Stimulated activated CD8-positive, alpha-beta memory T cell treated with anti-CD3 and anti-CD28 coated beads, Interleukin-12 subunit alpha, Interleukin-12 subunit beta, amount 100 ng/mL, for 1 hour (primary cell): ENCODE data around the gene PAPOLB.
"Not testable (repeated sequence)": the region's sequence is repeated elsewhere in the genome, so short reads cannot be mapped to it uniquely, and the experiment has no call there.

ENCODE experiments used
- DNase-seq: peaks from one replicate; pipeline ENCODE4 v3.0.0-alpha.2; 2020; ENCODE audit warnings: low read depth

PAPOLB gene

DNA sequence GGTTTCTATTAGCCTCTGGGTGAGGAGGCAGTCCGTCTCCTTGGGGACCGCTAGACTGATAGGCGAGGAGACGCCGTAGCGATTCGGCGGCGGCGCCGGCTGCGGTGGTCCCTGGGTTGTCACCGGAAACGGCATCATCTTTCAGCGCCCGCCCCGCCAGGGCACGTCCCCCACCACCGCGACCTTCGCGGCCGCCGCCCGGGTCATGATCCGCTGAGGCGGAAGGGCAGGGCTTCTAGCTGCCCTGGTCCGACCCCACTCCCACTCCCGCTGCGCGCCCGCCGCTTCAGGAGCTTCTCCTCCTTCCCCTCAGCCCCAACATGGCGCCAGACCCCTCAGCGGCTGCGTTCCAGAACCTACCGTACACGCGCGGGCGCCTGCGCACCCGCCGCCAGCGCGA, at the start of gene PAPOLB:
Gene PAPOLB (minus strand): TSS at position 358 of the 400 bp plus-strand sequence. CDS start 220 bp downstream, at position 138.
- no peak for DNase-seq

DNA sequence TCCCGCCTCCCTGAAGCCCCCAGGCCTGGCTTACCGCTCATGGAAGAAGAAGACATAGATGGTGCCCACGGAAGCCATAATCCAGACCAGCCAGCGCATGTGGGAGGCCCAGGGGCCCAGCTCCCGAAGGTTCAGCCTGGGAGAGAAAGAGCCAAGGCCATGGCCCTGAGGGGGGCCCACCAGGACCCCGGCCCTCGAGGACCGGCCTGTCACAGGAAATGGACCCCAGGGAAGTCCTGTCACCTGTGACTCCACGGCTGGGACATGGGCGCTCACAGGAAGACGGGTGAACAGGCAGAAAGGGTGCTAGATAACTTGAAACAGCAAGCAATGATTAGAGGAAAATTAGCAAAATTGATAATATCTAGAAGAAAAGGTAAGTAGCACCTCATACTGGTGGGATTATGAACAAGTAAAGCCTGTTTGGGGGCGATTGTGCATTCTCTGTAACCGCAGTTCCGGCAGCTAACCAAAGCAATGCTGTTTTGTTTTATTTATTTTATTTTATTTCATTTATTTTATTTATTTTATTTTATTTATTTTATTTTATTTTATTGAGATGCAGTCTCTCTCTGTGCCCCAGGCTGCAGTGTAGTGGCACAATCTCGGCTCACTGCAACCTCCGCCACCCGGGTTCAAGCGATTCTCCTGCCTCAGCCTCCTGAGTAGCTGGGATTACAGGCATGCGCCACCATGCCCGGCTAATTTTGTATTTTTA, 49.4 kb upstream of the PAPOLB start:
- DNase-seq = no peak

DNA sequence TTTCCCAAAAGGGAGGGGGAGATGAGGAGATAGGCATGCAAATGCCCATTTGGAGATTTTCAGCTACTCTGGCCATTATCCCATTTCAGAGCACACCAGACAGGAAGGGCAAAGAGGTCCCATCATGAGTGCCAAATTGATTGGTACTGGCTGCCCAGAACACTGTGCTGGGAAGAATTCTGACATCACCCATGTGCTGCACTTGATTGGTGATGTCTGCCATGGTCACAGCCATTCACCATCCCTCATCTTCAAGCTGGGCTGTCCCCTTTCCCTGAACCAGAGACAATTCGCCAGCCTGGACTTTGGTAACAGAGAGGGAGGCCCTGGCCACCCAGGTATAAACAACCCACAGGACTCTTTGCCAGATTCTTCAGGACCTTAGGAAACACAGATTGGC, 44.9 kb upstream of the PAPOLB start:
- no peak for DNase-seq

DNA sequence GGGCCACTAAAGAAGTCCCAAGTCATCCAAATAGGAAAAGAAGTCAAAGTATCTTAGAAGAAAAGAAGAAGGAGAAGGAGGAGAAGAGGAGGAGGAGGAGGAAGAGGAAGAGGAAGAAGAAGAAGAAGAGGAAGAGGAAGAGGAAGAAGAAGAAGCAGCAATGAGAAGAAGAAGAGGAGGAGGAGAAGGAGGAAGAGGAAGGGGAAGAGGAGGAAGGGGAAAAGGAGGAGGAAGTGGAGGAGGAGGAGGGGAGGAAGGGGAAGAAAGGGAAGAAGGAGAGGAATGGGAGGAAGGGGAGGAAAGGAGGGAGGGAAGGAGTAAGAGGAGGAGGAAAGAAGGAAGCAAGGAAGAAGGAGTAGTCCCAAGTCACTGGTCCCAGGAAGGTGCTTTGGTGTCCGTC, 43.3 kb upstream of the PAPOLB start:
- no peak for DNase-seq

DNA sequence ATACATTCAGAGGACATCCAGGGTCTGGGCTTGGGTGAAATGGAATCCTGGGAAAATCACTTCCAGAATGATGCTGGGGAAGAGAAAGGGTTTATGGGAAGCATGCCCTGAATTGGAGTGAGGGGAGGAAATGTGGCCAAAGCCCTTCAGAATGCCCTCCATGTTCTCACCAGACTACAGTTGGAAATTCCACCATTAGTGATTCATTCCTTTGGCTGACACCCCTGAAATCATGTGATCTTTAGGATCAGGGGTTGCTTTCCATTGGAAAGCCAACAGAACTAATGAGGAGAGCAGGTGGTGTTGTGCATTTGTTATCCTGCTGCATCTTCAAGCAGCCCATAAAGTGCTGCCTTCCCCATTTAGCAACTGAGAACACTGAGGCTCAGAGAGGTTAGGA, 42.5 kb upstream of the PAPOLB start:
- DNase-seq = no peak

DNA sequence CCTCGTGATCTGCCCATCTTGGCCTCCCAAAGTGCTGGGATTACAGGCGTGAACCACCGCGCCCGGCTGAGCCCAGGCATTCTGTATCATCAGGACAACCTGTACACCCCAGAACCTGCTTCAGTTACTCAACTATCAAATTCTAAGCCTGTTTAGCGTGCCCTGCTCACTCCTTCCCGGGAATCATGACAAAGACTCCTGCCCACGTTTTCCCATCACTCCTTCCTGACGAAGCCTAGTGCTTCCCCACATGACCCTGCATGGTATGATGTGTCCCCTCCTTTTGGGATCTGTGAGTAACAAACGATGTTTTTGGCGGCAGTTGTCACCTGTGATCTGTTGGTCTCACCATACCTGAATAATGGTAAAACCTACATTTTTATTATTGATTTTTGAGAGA, 33.9 kb upstream of the PAPOLB start:
- DNase-seq = no peak

DNA sequence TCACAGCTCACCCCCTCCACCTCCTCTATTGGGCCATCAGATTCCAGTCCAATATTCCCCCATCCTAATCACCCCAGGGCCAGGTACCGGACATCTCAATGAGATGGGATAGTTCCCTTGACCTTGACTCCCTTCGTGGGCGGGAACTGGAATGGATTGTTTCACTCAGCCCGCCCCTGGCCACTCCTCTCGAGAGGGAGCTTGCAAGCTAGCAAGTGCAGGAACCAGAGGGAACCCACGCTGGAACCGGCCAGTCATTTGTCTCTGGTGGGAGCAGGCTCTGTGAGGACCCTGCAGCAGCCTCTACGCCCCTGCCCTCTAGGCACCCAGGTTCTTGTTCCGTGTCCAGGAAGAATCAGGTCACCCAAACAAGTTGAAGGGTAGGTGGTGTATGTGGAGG, 32.7 kb upstream of the PAPOLB start:
- DNase-seq = no peak

DNA sequence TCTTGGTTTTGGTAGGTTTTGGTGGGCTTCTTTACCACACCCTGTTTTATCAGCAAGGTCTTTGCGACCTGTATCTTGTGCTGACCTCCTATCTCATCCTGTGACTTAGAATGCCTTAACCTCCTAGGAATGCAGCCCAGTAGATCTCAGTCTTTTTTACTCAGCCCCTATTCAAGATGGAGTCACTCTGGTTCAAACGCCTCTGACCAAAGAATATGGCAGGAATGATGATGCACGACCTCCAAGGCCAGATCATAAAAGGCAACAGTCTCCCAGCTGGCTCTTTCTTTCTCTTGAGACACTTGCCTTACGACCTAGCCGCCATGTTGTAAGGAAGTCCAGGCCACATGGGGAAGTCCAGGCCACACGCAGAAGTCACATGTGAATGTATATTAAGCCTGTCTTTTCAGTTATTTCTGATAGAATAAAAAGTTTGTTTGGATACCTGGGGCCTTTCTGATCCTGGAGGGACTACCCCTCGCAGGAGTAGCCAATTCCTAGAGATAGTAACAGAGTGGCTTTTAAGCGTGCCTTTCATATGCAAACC, 32.2 kb upstream of the PAPOLB start:
- no peak for DNase-seq

DNA sequence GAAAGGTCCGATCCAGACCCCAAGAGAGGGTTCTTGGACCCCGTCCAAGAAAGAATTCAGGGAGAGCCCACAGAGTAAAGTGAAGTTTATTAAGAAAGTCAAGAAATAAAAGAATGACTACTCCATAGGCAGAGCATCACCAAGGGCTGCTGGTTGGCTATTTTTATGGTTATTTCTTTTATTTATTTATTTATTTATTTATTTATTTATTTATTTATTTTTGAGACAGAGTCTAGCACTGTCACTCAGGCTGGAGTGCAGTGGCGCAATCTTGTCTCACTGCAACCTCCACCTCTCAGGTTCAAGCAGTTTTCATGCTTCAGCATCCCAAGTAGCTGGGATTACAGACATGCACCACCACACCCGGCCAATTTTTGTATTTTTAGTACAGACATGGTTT, 31.4 kb upstream of the PAPOLB start:
- not testable (repeated sequence) for DNase-seq

DNA sequence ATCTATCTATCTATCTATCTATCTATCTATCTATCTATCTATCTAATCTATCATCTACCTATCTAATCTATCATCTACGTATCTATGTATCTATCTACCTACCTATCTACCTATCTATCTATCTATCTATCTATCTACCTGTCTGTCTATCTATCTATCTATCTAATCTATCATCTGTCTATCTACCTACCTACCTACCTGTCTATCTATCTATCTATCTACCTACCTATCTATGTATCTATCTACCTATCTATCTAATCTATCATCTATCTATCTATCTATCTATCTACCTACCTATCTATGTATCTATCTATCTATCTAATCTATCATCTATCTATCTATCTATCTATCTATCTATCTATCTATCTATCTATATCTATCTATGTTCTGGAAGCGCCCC, 29.7 kb upstream of the PAPOLB start:
- not testable (repeated sequence) for DNase-seq

DNA sequence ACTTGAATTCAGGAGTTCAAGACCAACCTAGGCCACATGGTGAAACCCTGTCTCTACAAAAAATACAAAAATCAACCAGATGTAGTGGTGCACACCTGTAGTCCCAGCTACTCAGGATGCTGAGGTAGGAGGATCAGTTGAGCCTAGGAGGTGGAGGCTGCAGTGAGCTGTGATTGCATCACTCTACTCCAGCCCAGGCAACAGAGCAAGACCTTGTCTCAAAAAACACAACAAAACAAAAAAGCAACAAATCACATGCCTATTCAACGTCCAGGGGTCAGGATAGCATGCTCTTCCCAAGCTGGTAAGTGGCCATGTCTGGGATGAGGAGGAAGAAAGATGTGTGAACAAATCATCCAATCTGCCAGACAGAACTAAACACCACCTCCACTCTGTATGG, 27.9 kb upstream of the PAPOLB start:
- DNase-seq = no peak

DNA sequence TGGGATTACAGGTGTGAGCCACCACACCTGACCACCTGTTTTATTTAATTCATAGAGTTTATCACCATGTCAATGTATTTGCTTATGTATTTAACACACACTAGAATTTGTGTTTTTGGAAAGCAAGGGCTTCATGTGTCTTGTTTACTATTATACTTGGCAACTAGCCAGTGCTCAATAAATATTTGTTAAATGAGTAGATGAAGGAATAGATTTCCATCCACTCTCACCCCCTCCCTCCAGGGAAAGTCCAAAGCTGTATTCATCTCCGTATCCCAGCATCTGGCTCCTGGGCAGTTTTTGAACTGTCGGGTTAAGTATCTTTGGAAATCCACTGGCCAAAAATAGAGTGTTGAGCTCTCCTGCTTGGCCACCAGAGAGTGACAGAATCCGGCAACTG, 26.3 kb upstream of the PAPOLB start:
- DNase-seq = no peak

DNA sequence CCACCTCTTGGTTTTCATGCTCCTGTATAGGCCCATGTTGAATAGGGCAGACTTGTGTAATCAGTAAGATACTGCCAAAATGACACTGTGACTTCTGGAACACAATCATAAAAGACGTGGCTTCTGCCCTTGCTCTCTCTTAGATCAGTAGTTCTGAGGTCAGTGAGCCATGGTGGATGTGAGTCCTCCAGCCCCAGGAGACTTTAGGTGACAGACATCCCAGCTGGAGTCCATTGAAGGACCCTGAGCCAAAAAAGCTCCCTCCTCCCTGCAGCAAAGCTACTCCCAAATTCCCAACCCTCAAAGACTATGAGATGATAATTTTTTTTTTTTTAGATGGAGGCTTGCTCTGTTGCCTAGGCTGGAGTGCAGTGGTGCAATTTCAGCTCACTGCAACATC, 24.8 kb upstream of the PAPOLB start:
- no peak for DNase-seq

DNA sequence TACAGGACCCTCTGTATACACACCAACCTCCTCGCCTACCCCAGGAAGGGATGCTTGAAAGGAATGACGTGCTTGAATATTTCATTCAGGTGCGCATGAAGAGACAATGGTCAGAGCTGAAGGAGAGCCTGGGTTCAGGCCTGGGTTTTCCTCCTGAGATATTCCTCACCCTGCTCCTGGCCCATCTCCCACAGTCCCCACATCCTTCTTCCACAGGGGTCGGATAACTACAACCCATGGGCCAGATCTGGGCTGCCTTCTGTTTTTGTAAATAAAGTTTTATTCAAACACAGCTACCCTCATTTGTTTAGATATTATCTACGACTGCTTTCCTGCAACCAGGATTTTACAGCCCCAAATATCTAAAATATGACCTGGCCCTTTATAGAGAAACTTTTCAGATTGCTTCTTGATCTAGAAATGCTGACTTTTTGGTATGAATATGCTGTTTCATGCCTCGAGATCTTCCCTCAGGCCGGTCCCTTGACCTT, 23.5 kb upstream of the PAPOLB start:
- no peak for DNase-seq

DNA sequence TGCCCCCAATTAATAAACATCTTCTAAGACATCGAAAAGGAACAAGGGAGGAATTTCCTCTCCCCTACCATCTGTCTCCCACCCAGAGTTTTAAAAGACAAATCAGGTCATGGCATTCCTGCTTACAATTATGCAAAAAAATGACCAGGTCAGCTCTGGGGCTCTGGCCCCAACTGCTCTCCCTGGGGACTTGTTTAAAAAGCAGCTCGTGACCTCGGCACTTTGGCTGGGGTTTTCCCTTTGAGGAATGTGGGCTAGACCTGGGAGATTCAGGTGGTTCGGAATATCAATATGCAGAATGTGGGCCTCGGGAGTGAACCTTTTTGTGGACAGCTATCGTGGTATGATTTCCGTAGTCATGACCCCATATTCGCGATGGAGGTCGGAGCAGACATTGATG, 22.3 kb upstream of the PAPOLB start:
- no peak for DNase-seq

DNA sequence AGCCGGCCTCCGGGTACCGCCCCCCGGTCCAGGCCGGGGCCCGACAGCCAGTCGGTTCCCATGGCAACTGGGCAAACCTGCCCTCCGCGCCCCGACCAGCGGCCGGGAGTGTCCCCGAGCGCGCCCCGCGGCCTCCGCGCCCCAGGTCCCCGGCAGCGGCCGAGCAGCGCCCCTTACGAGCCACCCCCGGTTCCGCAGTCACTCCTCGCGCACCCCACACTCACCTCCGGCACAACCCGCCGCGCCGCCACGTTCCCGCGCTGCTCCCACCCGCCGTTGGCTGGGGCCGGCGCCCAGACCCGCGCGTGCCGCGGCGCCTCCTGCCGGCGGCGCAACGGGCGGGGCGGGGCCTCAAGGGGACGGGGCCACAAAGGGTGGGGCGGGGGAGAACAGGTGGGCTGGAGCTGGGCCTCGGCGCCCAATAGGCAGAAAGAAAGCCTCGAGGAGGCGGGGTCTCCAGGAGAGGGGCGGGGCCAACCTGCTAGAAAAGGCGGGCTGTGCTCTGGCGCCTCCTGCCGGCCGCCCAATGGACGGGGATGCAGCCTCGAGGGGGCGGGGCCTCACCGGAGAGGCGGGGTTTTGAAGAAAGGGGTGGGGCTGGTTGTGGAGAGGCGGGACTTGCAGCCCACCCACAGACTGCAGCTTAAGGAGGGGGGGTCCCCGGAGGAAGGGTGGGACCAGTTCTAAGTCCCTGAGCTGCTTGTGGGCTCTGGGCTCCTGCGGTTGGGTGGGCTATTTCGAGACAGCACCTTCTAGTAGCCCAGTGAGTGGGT, 21.7 kb upstream of the PAPOLB start, which contains the start of gene RADIL:
Gene RADIL (minus strand): TSS at position 345 of the 773 bp plus-strand sequence. CDS start 5,577 bp downstream, outside the sequence.
- DNase-seq = peak; percentile 62

DNA sequence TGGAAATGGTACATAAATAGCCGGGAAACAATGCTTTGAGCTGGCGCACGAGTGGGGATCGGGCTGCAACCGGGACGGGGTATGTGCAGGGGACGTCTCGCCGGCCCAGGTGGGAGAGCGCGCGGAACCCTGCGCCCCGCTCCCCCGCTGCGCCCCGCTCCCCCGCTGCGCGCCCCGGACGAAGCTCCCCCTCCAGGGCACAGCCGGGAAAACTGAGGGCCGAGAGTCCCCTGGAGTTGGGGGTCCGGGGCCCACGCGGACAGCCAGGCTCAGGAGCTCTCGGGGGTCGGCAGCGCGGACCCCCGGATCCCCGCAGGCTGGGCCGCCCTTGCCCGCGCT, 21.2 kb upstream of the PAPOLB start:
- DNase-seq = no peak

DNA sequence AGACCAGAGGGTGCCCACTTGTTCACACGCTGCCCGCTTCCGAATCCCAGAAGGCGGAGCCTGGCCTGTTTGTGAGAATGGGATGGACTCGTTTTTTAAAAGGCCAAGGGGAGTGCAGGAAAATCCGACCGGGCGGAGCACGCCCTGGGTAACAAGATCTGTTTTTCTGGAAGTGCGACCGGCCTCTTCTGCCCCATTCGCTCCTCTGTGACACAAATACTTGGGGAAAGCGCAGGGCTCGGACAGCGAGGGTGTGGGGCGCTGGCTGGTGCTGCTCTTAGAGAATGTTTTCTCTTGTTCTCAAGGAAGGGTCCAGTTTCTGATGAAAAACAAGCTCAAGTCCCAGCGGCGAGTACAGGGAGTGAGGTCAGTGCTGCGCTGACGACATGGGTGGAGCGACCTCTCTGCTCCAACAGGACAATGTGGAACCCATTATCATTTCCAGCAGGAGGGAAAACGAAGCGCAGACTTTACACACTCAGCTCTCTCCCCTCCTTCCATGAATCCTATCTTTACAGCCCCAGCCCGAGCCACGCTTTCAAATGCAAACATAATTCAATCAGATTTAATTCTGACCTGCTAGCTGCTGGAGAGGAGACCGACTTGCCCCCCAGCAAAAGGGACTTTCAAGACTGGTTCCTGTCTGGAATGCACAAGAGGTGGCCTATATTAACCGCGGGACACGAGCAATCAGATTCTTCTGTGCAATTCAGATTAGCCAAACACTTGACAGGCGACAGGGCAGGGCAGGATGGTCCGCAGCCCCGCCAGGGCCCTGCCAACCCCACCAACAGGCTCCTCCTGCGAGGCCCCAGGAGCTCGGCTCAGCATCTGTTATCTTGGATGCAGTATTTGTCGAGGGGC, 20.6 kb upstream of the PAPOLB start:
- no peak for DNase-seq

DNA sequence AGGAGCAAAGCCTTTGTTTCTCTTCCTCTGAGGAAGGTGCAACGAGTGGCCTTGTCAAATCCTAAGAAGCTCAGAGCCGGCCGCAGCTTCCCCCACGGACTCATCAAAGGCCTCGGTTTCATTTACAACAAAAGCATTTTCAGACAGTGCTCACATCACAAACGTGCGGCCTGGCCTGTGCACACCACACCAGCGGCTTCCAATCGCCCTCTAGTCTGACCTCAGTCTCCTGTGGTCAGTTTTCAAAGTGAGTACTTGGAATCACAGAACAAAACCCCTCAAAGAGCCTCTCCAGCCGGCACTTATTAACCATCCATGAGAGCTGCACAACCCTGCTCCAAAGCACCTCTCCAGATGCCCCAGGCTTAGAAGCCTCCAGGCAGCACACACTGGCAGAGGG, 18.4 kb upstream of the PAPOLB start:
- DNase-seq = no peak

DNA sequence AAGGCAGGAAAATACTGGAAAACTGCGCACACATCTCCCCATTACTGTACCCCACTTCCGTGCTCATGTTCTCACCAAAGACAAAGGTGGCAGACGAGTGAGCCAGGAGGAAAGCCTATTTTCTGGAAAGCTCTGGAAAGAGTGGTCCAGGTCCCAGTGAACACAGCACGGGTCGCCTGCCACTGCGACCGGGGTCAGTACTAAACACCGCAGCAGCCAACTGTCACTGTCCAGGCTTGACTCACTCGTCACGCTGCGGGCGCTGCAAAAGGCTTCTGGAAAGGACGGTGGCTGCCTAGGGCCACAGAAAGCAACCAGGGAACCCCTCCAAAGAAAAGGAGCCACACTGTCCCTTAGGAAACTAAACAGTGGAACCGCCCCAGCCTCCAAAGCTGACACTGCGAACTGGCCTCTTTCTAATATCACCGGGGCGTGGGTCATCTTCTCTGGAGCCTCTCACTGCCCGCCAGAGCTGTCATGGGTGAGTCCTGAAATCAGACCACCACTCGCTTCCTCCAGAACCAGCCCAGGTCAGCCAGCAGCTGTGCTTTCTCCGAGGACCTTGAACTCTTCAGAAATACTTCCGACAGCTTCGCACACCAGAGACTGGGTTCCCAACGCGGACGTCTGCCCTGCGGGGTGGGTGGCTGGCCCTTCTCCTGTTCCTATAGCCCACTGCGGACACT, 17.7 kb upstream of the PAPOLB start:
- DNase-seq = no peak
